Measurements from ENCODE around the gene SLC47A1.

SLC47A1 gene

DNA sequence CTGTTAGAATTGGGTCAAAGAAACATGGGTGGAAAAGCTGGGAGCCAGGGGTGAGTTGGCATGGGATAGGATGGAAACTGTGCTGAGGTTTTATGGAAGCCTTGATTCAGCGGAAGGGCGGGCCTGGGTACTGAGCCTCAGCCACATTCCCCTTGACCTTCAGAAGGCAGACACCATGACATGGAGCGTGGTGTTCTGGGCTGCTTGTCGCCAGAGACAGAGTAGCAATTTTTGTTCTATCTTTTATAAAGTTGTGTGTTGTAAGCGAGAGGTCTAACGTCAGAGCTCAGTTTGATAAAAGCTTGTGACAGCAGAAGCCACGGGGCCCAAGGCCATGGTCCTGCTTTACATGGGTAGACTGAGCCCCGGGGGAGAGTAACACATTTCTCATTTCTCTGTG, 50.2 kb downstream of the SLC47A1 start:
- no peak for ATAC-seq (ENCODE audit: insufficient read depth, low read depth)
- TF ChIP-seq EZH2 (IDR thresholded peaks at IDR 0.05; ENCODE audit: borderline replicate concordance, low read depth, low read length, severe bottlenecking): no peak
- TF ChIP-seq, protein P1, sequence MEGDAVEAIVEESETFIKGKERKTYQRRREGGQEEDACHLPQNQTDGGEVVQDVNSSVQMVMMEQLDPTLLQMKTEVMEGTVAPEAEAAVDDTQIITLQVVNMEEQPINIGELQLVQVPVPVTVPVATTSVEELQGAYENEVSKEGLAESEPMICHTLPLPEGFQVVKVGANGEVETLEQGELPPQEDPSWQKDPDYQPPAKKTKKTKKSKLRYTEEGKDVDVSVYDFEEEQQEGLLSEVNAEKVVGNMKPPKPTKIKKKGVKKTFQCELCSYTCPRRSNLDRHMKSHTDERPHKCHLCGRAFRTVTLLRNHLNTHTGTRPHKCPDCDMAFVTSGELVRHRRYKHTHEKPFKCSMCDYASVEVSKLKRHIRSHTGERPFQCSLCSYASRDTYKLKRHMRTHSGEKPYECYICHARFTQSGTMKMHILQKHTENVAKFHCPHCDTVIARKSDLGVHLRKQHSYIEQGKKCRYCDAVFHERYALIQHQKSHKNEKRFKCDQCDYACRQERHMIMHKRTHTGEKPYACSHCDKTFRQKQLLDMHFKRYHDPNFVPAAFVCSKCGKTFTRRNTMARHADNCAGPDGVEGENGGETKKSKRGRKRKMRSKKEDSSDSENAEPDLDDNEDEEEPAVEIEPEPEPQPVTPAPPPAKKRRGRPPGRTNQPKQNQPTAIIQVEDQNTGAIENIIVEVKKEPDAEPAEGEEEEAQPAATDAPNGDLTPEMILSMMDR (IDR thresholded peaks at IDR 0.05; ENCODE audit: borderline replicate concordance, extremely low read depth, low read length, poor library complexity, severe bottlenecking): no peak

DNA sequence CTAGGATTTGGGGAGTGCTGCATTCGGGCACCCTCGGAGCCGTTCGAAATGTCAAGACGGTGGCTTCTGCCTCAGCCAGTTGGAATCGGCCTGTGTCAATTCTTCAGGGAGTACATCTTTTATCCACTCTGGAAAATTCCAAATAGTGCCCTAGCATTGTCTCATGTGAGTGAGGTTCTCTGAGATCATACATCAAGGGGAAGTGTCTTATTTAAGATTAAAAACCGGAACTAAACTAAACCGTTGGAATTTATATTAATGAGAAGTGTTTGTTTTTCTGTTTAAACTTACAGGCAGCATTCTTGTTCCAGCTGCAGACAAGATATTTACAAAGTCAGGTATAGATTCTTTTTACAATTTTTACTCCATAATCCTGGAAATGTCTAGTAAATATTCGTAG, 56.8 kb downstream of the SLC47A1 start:
- TF ChIP-seq EZH2 (IDR thresholded peaks at IDR 0.05; ENCODE audit: borderline replicate concordance, low read depth, low read length, severe bottlenecking): no peak
- TF ChIP-seq, protein P1 (IDR thresholded peaks at IDR 0.05; ENCODE audit: borderline replicate concordance, extremely low read depth, low read length, poor library complexity, severe bottlenecking): no peak
- no peak overlapping the region for H3K4me3 ChIP-seq (ENCODE audit: low read depth in 1 of 2, low read length in 2 of 2)
- H3K4me1 ChIP-seq (ENCODE audit: insufficient read depth, low read length): no peaks in the 10 kb centered on the region
- H3K27ac ChIP-seq (ENCODE audit: low read length): no peak overlapping the region
- H3K36me3 ChIP-seq (ENCODE audit: insufficient read depth, low read length): no peaks in the 10 kb centered on the region
- H3K9me3 ChIP-seq (ENCODE audit: insufficient read depth, low read length, severe bottlenecking): no peaks in the 10 kb centered on the region
- H3K79me2 ChIP-seq (ENCODE audit: insufficient read depth, low read length): no peaks in the 10 kb centered on the region
- no peak overlapping the region for H2AFZ ChIP-seq (ENCODE audit: low read depth, low read length)
- no peak overlapping the region for H3K4me2 ChIP-seq (ENCODE audit: insufficient read depth, low read length)
- no peak for DNase-seq
- no peak overlapping the region for H3K9ac ChIP-seq (ENCODE audit: low read depth, low read length)
- peaks cover 5% of the 10 kb centered on the region for H3K27me3 ChIP-seq (ENCODE audit: insufficient read depth, low read length, poor library complexity)
- no peaks in the 10 kb centered on the region for H4K20me1 ChIP-seq (ENCODE audit: insufficient read depth, low read length)
- ATAC-seq (ENCODE audit: insufficient read depth, low read depth): no peak

More for the DNA sequence above, 50.2 kb downstream of the SLC47A1 start:
- Histone ChIP-seq H3K79me2 (ENCODE audit: insufficient read depth, low read length) (no peaks in the 10 kb centered on the region), H4K20me1 (ENCODE audit: insufficient read depth, low read length) (no peaks in the 10 kb centered on the region), H3K27ac (ENCODE audit: low read length) (no peak overlapping the region), H3K4me2 (ENCODE audit: insufficient read depth, low read length) (no peak overlapping the region), H3K9ac (ENCODE audit: low read depth, low read length) (no peak overlapping the region), H2AFZ (ENCODE audit: low read depth, low read length) (no peak overlapping the region), H3K4me3 (ENCODE audit: low read depth in 1 of 2, low read length in 2 of 2) (no peak overlapping the region), H3K27me3 (ENCODE audit: insufficient read depth, low read length, poor library complexity) (no peaks in the 10 kb centered on the region), H3K36me3 (ENCODE audit: insufficient read depth, low read length) (no peaks in the 10 kb centered on the region), H3K9me3 (ENCODE audit: insufficient read depth, low read length, severe bottlenecking) (no peaks in the 10 kb centered on the region), H3K4me1 (ENCODE audit: insufficient read depth, low read length) (no peaks in the 10 kb centered on the region)
- no peak for DNase-seq

DNA sequence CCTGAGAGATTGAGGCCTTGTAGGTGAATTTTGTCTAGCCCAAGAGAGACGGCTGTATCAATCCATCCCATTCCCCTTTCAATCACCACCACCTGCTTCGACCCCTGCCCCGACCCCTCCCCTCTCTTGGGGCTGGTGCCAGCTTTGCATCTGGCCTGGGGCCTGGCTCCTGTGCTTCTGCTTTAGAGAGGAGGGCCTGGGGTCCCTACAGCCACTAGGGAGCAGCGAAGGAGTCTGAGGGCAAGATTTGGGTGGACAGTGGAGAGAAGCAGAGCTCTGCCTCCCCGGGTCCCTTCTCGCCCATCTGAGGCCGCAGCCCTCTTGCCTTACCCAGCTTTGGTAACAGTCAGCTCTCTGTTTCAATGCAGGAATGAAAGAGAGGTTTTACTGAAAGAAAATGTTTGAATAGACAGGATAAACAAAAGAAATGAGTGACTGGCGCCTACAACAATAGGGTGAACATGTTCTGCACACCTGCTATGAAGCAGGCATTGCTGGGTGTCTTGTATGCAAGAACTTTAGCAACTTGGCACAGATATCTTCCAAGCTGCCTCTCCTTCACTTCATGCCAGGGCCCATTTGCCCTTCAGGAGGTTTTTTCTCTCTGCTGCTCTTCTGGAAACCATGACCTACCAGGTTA, 57.4 kb downstream of the SLC47A1 start:
- H3K9ac ChIP-seq (ENCODE audit: low read depth, low read length): no peak overlapping the region
- H4K20me1 ChIP-seq (ENCODE audit: insufficient read depth, low read length): no peaks in the 10 kb centered on the region
- no peak overlapping the region for H3K4me3 ChIP-seq (ENCODE audit: low read depth in 1 of 2, low read length in 2 of 2)
- H3K9me3 ChIP-seq (ENCODE audit: insufficient read depth, low read length, severe bottlenecking): no peaks in the 10 kb centered on the region
- DNase-seq: no peak
- no peak overlapping the region for H3K27ac ChIP-seq (ENCODE audit: low read length)
- peaks cover 5% of the 10 kb centered on the region for H3K27me3 ChIP-seq (ENCODE audit: insufficient read depth, low read length, poor library complexity)
- no peaks in the 10 kb centered on the region for H3K79me2 ChIP-seq (ENCODE audit: insufficient read depth, low read length)
- ATAC-seq (ENCODE audit: insufficient read depth, low read depth): no peak
- TF ChIP-seq, protein P1 (IDR thresholded peaks at IDR 0.05; ENCODE audit: borderline replicate concordance, extremely low read depth, low read length, poor library complexity, severe bottlenecking): no peak
- no peak for TF ChIP-seq EZH2 (IDR thresholded peaks at IDR 0.05; ENCODE audit: borderline replicate concordance, low read depth, low read length, severe bottlenecking)
- no peaks in the 10 kb centered on the region for H3K4me1 ChIP-seq (ENCODE audit: insufficient read depth, low read length)
- H3K36me3 ChIP-seq (ENCODE audit: insufficient read depth, low read length): no peaks in the 10 kb centered on the region
- H2AFZ ChIP-seq (ENCODE audit: low read depth, low read length): no peak overlapping the region
- no peak overlapping the region for H3K4me2 ChIP-seq (ENCODE audit: insufficient read depth, low read length)

Measured in DND-41 (cell line).